Neutrophil (primary cell): ENCODE results near the gene TRABD.
"Not testable (repeated sequence)": the region's sequence is repeated elsewhere in the genome, so short reads cannot be mapped to it uniquely, and the experiment has no call there.

Experiments used
- H3K27ac ChIP-seq: fragments of 200-600 bp; sonication (generic); 2 replicates; pipeline ENCODE4 v1.5.1; 2016; ENCODE audit warnings: mild to moderate bottlenecking, moderate library complexity
- H3K27me3 ChIP-seq: fragments of 200-600 bp; sonication (generic); 2 replicates; pipeline ENCODE4 v1.6.0; 2016; ENCODE audit warnings: mild to moderate bottlenecking
- H3K36me3 ChIP-seq: fragments of 200-600 bp; sonication (generic); 2 replicates; pipeline ENCODE4 v1.5.1; 2017
- H3K4me1 ChIP-seq, 2 experiments: fragments of 200-600 bp in 1 of 2; sonication (generic) in 1 of 2; 1 replicate in 1 of 2; 2 replicates in 1 of 2; pipeline versions ENCODE4 v1.5.1 to v1.6.1; 2013 to 2016; ENCODE audit warnings: low read depth in 1 of 2, low read length in 1 of 2, mild to moderate bottlenecking in 1 of 2, moderate library complexity in 1 of 2; ENCODE audit not compliant: control insufficient read depth in 1 of 2, insufficient read depth in 1 of 2
- H3K4me3 ChIP-seq, 2 experiments: fragments of 200-600 bp in 1 of 2; sonication (generic) in 1 of 2; 1 replicate in 1 of 2; 2 replicates in 1 of 2; pipeline ENCODE4 v1.5.1; 2013 to 2016; ENCODE audit warnings: low read depth in 1 of 2, low read length in 1 of 2, mild to moderate bottlenecking in 1 of 2, moderate library complexity in 1 of 2
- H3K9me3 ChIP-seq: fragments of 200-600 bp; sonication (generic); 2 replicates; pipeline ENCODE4 v1.5.1; 2016
- TF ChIP-seq, protein P1 (sequence below): fragments of 200-600 bp; sonication (generic); IDR thresholded peaks from 2 replicates; pipeline ENCODE4 v1.5.1; 2016; ENCODE audit warnings: antibody characterized with exemption

TRABD gene

DNA sequence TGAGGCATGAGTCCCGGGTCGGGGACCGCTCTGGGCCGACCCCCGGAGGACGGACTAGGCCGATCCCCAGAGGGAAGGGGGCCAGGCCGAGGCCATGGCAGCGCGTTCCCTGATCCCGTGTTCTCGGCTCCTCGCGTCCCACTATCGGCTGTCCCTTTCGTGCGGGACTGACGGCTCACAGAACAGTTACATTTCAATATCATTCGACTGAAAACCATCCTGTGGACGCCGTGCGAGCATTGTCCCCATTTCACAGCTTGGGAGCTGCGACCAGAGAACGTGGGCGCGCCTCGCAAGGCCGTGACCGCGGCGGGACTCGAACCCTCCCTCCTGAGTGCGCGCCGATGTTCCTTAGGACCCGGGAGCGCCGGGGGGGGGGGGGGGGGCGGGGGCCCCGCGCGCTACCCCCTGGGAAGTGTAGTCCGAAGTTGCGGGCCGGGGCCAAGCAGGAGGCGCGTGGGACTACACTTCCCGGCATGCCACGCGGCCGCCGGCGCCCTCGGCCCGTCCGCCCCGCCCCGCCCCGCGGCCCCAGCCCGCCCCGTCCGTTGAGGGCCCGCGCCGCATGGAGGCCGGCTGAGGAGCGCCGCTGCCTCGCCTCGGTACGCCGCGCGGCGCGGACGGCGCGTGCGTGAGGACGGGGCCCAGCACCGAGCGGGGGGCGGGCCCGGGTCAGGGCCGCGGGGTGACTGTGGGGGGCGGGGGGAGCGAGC lies at the start of gene TRABD:
Gene TRABD, plus strand, starts transcription at position 539 of the 713 bp plus-strand sequence. CDS start 7,148 bp downstream, outside the sequence.
- TF ChIP-seq, protein P1, sequence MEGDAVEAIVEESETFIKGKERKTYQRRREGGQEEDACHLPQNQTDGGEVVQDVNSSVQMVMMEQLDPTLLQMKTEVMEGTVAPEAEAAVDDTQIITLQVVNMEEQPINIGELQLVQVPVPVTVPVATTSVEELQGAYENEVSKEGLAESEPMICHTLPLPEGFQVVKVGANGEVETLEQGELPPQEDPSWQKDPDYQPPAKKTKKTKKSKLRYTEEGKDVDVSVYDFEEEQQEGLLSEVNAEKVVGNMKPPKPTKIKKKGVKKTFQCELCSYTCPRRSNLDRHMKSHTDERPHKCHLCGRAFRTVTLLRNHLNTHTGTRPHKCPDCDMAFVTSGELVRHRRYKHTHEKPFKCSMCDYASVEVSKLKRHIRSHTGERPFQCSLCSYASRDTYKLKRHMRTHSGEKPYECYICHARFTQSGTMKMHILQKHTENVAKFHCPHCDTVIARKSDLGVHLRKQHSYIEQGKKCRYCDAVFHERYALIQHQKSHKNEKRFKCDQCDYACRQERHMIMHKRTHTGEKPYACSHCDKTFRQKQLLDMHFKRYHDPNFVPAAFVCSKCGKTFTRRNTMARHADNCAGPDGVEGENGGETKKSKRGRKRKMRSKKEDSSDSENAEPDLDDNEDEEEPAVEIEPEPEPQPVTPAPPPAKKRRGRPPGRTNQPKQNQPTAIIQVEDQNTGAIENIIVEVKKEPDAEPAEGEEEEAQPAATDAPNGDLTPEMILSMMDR: no peak
- Histone ChIP-seq H3K36me3 (peaks cover 13% of the 10 kb centered on the region), H3K27ac (peak within 1 kb of the TSS; percentile 99), H3K9me3 (no peaks in the 10 kb centered on the region), H3K4me3 (peak within 1 kb of the TSS; percentile 90), H3K4me1 (peaks cover 67 to 69% of the 10 kb centered on the region in 2 experiments), H3K27me3 (no peaks in the 10 kb centered on the region)

- H3K4me1 ChIP-seq: no peaks in the 10 kb centered on the region
- TF ChIP-seq, protein P1: no peak
- H3K36me3 ChIP-seq: no peaks in the 10 kb centered on the region
- H3K27ac ChIP-seq: no peak overlapping the region
- H3K27me3 ChIP-seq: no peaks in the 10 kb centered on the region
- H3K4me3 ChIP-seq: no peak overlapping the region
- no peaks in the 10 kb centered on the region for H3K9me3 ChIP-seq
Measured at GRCh38 chr22:50136581-50137015, 49.1 kb upstream of the TRABD start.

- H3K27me3 ChIP-seq, H3K36me3 ChIP-seq, H3K4me3 ChIP-seq, H3K27ac ChIP-seq, H3K9me3 ChIP-seq, H3K4me1 ChIP-seq: not testable (repeated sequence)
Measured at GRCh38 chr22:50137277-50137676, 48.4 kb upstream of the TRABD start.

DNA sequence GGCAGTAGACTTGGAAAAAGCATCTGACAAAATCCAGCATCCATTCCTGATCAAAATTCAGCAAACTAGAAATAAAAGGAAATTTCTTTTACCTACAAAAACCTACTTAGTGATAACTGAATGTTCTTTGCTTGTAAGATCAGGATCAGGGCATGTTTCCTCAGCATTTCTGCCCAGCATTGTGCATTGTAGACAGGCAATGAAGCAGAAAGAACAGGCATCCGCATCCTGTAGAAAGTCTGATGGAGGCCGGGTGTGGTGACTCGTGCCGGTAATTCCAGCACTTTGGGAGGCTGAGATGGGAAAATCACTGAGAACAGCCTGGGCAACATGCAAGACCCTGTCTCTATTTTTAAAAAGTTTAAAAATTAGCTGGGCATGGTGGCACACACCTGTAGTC lies 47.7 kb upstream of the TRABD start:
- Histone ChIP-seq H3K4me3 (no peak overlapping the region), H3K9me3 (no peaks in the 10 kb centered on the region), H3K36me3 (no peaks in the 10 kb centered on the region), H3K4me1 (peaks cover 3 to 5% of the 10 kb centered on the region in 2 experiments), H3K27me3 (no peaks in the 10 kb centered on the region), H3K27ac (no peak overlapping the region)
- TF ChIP-seq, protein P1: no peak

DNA sequence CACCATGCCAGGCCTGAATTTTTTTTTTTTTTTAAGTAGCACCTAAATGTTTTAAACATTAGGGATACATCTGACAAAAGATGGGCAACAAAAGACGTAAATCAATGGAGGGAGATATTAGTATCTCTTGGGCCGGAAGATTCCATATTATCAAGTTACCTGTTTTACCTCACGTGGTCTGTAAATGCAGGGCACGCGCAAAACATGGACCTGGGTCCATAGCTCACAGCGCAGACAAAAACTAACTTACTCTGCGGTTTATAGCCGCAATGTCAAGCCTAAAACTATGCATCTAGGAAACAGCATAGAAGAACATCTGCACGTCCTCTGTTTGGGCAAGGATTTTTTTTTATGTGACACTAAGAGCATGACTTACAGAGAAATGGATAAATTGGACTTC lies 46.7 kb upstream of the TRABD start:
- Histone ChIP-seq H3K4me3 (no peak overlapping the region), H3K9me3 (no peaks in the 10 kb centered on the region), H3K4me1 (peaks cover 11 to 14% of the 10 kb centered on the region in 2 experiments), H3K27ac (no peak overlapping the region), H3K36me3 (no peaks in the 10 kb centered on the region), H3K27me3 (no peaks in the 10 kb centered on the region)
- TF ChIP-seq, protein P1: no peak

DNA sequence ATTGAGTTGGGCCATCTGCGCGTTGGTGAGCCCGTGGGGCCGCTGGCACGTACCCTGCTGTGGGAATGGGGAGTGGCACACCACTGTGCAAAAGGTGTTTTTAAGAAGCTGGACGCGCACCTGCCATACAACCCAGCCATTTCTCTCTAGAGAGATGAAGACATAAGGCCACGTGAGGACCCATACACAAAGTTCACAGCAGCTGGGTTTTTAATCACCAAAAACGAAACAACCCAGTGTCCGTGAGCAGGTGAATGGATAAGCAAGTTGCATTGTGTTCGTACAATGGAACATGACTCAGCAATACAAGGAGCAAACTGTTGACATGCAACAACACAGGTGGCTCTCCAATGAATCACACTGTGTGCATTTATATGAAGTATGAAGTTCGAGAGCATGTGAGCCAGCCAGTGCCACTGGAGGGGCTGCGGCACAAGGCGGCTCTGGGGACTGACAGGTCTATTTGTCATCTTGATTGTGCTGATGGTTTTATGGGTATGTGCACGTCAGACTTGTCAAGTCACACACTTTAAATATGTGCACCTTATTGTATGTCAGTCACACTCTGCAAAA lies 45.8 kb upstream of the TRABD start:
- Histone ChIP-seq H3K27me3 (no peaks in the 10 kb centered on the region), H3K36me3 (no peaks in the 10 kb centered on the region), H3K27ac (no peak overlapping the region), H3K4me1 (peaks cover 11 to 18% of the 10 kb centered on the region in 2 experiments), H3K9me3 (no peaks in the 10 kb centered on the region), H3K4me3 (no peak overlapping the region)
- TF ChIP-seq, protein P1: no peak
